Activated T-cell treated with anti-CD3 and anti-CD28 coated beads, Interleukin-2, amount 50 U/mL, for 24 hours (primary cell): ENCODE results near the gene CCL11.

ENCODE experiments used
- DNase-seq: peaks from one replicate; pipeline ENCODE4 v3.0.0-alpha.2; 2020
- H3K27ac Mint-ChIP-seq: 2 replicates; pipeline ENCODE4 v1.8.0; 2020; ENCODE audit warnings: mild to moderate bottlenecking, mixed read lengths
- H3K27me3 Mint-ChIP-seq: 2 replicates; pipeline ENCODE4 v1.8.0; 2020; ENCODE audit warnings: mixed read lengths
- H3K36me3 Mint-ChIP-seq: 2 replicates; pipeline ENCODE4 v1.8.0; 2020; ENCODE audit warnings: low read depth, mixed read lengths
- H3K4me1 Mint-ChIP-seq: 2 replicates; pipeline ENCODE4 v1.8.0; 2020; ENCODE audit warnings: low read depth, mixed read lengths
- H3K4me3 Mint-ChIP-seq: 2 replicates; pipeline ENCODE4 v1.8.0; 2020; ENCODE audit warnings: mild to moderate bottlenecking, moderate library complexity, mixed read lengths
- H3K9me3 Mint-ChIP-seq: 2 replicates; pipeline ENCODE4 v1.8.0; 2020; ENCODE audit warnings: mixed read lengths

Gene CCL11

GRCh38 chr17:34276826-34277225 is 8.7 kb upstream of the CCL11 start:
- H3K4me3 Mint-ChIP-seq = no peak overlapping the region
- peaks cover 77% of the 10 kb centered on the region for H3K27me3 Mint-ChIP-seq
- H3K27ac Mint-ChIP-seq = no peak overlapping the region
- no peaks in the 10 kb centered on the region for H3K36me3 Mint-ChIP-seq
- H3K4me1 Mint-ChIP-seq = no peaks in the 10 kb centered on the region
- H3K9me3 Mint-ChIP-seq = no peaks in the 10 kb centered on the region
- no peak for DNase-seq

- Mint-ChIP-seq H3K4me1 (no peaks in the 10 kb centered on the region), H3K9me3 (no peaks in the 10 kb centered on the region), H3K36me3 (no peaks in the 10 kb centered on the region), H3K27me3 (peaks cover 57% of the 10 kb centered on the region), H3K4me3 (no peak overlapping the region), H3K27ac (no peak overlapping the region)
- no peak for DNase-seq
Measured at GRCh38 chr17:34283571-34283970, 2.0 kb upstream of the CCL11 start.

- H3K27me3 Mint-ChIP-seq = peaks cover 51% of the 10 kb centered on the region
- no peak overlapping the region for H3K4me3 Mint-ChIP-seq
- H3K36me3 Mint-ChIP-seq = no peaks in the 10 kb centered on the region
- no peak for DNase-seq
- H3K4me1 Mint-ChIP-seq = no peaks in the 10 kb centered on the region
- no peak overlapping the region for H3K27ac Mint-ChIP-seq
- H3K9me3 Mint-ChIP-seq = no peaks in the 10 kb centered on the region
Measured at GRCh38 chr17:34287875-34288274, 2.3 kb downstream of the CCL11 start.

GRCh38 chr17:34290586-34290985 is 5.0 kb downstream of the CCL11 start:
- Mint-ChIP-seq H3K4me1 (no peaks in the 10 kb centered on the region), H3K36me3 (no peaks in the 10 kb centered on the region), H3K4me3 (no peak overlapping the region)

GRCh38 chr17:34291721-34292348 is 6.3 kb downstream of the CCL11 start:
- peaks cover 30% of the 10 kb centered on the region for H3K27me3 Mint-ChIP-seq
- H3K4me1 Mint-ChIP-seq = no peaks in the 10 kb centered on the region
- no peak for DNase-seq
- H3K27ac Mint-ChIP-seq = no peak overlapping the region
- H3K36me3 Mint-ChIP-seq = no peaks in the 10 kb centered on the region
- H3K4me3 Mint-ChIP-seq = no peak overlapping the region
- no peaks in the 10 kb centered on the region for H3K9me3 Mint-ChIP-seq

More at GRCh38 chr17:34290586-34290985, 5.0 kb downstream of the CCL11 start:
- no peaks in the 10 kb centered on the region for H3K9me3 Mint-ChIP-seq
- peaks cover 40% of the 10 kb centered on the region for H3K27me3 Mint-ChIP-seq
- DNase-seq = no peak
- H3K27ac Mint-ChIP-seq = no peak overlapping the region

DNA sequence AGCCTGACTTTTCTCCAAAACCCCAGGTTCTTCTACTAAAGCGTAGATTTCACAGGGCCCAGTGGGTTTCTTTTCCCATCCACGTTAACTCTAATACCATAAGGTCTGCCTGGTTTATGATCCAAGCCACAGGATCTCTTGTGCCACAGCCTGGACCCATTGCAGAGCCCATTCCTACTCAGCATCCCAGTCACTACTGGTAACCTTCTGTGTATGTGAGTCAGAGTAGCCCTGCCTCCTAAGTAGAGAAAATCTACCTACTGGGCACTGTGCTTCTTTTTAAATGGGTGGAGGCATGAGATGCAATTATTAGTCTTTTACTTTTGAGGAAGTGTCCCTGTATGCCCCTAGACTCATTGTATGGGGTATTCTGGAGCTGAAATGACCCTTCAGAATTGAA is 13.5 kb downstream of the CCL11 start:
- Mint-ChIP-seq H3K4me3 (no peak overlapping the region), H3K27me3 (peaks cover 42% of the 10 kb centered on the region), H3K9me3 (peaks cover 3% of the 10 kb centered on the region), H3K27ac (no peak overlapping the region), H3K4me1 (no peaks in the 10 kb centered on the region), H3K36me3 (no peaks in the 10 kb centered on the region)
- no peak for DNase-seq

DNA sequence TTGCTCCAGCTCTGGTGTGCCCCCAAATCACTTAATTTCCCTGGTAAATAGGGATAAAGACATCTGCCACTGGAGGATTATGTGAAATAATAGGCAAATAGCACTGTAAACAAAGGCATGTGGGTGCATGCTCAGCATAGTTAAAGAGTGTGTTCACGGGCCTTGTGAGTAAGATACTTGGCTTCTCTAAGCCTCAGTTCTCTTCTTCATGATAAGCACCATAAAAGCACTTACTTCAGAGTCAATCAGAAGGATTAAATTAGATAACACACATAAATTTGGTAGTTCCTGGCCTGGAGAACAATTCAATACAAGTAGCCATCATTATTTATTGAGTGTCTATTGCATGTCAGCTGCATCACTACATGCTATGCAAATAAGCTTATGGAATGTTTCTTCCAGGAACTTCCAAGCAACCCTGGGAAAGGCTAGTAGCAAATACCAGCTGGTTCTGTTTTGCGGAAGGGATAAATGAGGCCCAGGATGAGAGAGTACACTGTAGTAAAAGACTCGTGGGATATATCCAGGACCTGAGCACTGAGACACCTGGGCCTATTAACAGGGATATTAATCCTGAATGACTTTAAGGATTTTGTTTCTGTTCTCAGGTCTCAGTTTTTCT is 14.5 kb downstream of the CCL11 start:
- Mint-ChIP-seq H3K27ac (no peak overlapping the region), H3K27me3 (peaks cover 42% of the 10 kb centered on the region), H3K4me3 (no peak overlapping the region), H3K36me3 (no peaks in the 10 kb centered on the region), H3K9me3 (peaks cover 3% of the 10 kb centered on the region), H3K4me1 (no peaks in the 10 kb centered on the region)
- no peak for DNase-seq

DNA sequence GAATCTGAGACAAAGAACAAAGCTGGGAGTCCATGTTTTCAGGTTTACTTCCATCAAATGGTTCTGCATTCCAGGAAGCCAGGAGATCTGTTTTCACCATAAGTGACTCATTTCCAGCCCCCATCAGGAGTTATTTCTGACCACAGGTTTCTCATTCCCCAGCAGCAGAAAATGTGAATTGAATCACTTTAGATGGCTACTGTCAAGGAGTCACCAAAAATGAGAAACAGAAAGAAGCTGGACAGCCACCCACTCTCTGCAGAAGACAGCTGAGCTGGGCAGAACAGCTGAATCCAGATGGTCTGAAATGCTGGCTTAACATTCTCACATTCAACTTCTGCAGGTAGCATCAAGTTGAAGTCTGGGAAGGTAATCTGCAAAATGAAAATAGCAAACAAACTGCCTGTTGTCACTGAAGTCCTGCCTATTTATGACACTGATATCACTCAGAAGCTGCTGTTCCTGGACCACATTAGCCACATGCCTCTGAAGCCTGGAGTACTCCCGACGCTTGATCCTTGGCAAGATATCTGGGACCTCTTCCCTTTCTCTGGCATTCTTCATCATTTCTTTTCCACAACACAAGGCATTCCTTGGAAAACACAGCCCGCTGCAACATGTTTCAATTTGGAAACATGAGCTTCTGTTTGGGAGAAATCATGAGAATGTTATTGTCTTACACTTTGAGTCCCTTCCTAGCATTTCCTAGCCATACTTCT is 15.3 kb downstream of the CCL11 start:
- DNase-seq = no peak

DNA sequence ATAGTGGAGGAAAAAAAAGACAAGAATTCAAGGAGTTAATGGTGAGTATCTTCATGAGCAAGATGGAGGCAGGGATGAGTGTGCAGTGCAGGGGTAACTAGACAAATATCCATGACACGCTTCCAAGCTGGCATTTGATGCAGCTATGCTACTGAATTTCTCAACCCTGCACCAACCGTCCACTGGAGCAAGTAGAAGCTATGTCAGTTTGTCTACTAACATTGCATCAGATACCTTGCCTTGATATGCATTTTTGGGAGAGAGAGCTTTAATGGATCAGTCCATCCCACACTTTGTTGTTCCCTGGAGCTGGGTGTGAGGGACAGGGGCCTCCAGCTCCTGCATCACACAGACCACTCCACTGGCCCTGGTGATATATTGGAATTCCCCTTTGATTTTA is 16.4 kb downstream of the CCL11 start:
- H3K36me3 Mint-ChIP-seq = no peaks in the 10 kb centered on the region
- no peaks in the 10 kb centered on the region for H3K4me1 Mint-ChIP-seq
- peaks cover 3% of the 10 kb centered on the region for H3K9me3 Mint-ChIP-seq
- no peak for DNase-seq
- H3K27ac Mint-ChIP-seq = no peak overlapping the region
- H3K4me3 Mint-ChIP-seq = no peak overlapping the region
- peaks cover 53% of the 10 kb centered on the region for H3K27me3 Mint-ChIP-seq

More for the DNA sequence above, 15.3 kb downstream of the CCL11 start:
- Mint-ChIP-seq H3K9me3 (peaks cover 3% of the 10 kb centered on the region), H3K4me3 (no peak overlapping the region), H3K4me1 (no peaks in the 10 kb centered on the region), H3K27me3 (peaks cover 45% of the 10 kb centered on the region), H3K27ac (no peak overlapping the region), H3K36me3 (no peaks in the 10 kb centered on the region)

DNA sequence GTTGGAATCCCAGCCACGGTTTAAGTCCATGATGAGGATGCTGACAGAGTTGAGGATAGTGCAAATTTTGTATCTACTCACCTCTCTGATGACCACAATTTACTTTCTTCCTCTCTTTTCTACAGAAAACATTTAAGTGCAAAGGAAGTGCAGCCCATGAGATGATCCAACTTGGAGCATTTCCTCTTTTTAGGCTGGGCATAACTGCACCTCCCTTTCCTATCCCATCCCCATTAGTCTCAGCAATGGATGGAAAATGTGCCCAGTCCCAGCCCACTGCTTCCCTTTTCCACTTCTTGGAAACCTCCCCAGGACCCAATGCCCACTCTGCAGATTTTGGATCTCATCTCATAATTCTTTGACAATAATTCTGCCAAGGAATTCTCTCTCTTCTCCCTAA is 17.1 kb downstream of the CCL11 start:
- H3K27ac Mint-ChIP-seq = no peak overlapping the region
- H3K4me3 Mint-ChIP-seq = no peak overlapping the region
- DNase-seq = no peak
- H3K4me1 Mint-ChIP-seq = peaks cover 2% of the 10 kb centered on the region
- H3K36me3 Mint-ChIP-seq = no peaks in the 10 kb centered on the region
- H3K9me3 Mint-ChIP-seq = peaks cover 3% of the 10 kb centered on the region
- peaks cover 57% of the 10 kb centered on the region for H3K27me3 Mint-ChIP-seq

DNA sequence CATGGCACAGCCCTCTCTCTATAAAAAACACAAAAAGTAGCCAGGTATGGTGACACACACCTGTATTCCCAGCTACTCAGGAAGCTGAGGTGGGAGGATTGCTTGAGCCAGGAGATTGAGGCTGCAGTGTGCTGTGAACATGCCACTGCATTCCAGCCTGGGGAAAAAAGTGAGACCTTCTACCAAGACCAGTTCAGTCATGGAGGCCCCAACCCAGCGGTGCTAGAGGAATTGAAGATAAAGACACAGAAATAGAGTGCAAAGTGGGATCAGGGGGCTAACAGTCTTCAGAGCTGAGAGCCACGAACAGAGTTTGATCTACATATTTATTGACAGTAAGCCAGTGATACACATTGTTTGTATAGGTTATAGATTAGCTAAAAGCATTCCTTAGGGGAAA is 18.1 kb downstream of the CCL11 start:
- no peak for DNase-seq
- peaks cover 2% of the 10 kb centered on the region for H3K4me1 Mint-ChIP-seq
- H3K36me3 Mint-ChIP-seq = no peaks in the 10 kb centered on the region
- H3K27ac Mint-ChIP-seq = no peak overlapping the region
- H3K4me3 Mint-ChIP-seq = no peak overlapping the region
- H3K27me3 Mint-ChIP-seq = peaks cover 58% of the 10 kb centered on the region
- peaks cover under 1% of the 10 kb centered on the region for H3K9me3 Mint-ChIP-seq

DNA sequence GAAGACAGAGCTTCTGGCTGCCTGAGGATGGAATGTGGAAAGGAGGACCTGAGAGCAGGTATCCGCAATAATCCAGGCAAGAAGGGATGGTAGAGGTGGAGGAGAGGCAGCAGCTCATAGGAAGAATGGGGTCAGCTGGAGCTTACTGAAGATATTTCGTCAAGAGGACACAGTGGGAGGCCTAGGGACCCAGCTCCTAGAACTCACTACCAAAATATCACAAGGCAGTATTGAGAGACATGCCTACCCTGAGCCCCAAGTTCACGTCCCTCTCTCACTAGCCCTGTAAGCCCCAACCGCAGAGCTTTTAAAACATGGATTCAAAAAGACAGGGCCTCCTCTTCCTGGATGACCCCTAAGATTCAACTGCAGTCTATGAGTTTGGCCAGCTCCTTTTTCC is 19.5 kb downstream of the CCL11 start:
- no peaks in the 10 kb centered on the region for H3K36me3 Mint-ChIP-seq
- H3K4me1 Mint-ChIP-seq = peaks cover 2% of the 10 kb centered on the region
- no peak for DNase-seq
- no peak overlapping the region for H3K4me3 Mint-ChIP-seq
- peaks cover 44% of the 10 kb centered on the region for H3K27me3 Mint-ChIP-seq
- no peaks in the 10 kb centered on the region for H3K9me3 Mint-ChIP-seq
- no peak overlapping the region for H3K27ac Mint-ChIP-seq

DNA sequence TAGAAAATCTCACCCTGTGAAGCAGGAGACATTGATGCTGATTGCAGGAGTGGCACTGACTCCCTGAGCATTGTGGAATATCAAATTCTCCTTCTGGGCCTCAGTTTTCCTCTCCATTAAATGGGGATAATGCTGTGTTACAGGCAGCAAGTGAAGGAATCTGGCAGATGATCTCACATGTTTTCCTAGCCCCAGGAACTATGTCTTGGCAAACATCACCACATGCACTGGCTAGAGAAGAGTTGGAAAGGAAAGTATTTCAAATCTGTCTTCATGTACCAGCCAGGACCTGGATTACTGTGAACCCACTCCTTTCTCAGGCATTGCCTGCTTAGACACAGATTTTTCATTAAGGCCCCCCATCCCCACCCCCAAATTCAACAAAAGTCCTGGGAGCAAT is 20.1 kb downstream of the CCL11 start:
- H3K9me3 Mint-ChIP-seq = no peaks in the 10 kb centered on the region
- H3K27me3 Mint-ChIP-seq = peaks cover 42% of the 10 kb centered on the region
- H3K36me3 Mint-ChIP-seq = no peaks in the 10 kb centered on the region
- H3K4me1 Mint-ChIP-seq = peaks cover 2% of the 10 kb centered on the region
- H3K27ac Mint-ChIP-seq = no peak overlapping the region
- no peak for DNase-seq
- H3K4me3 Mint-ChIP-seq = no peak overlapping the region

GRCh38 chr17:34306466-34306865 is 20.9 kb downstream of the CCL11 start:
- no peaks in the 10 kb centered on the region for H3K9me3 Mint-ChIP-seq
- no peak overlapping the region for H3K4me3 Mint-ChIP-seq
- H3K27ac Mint-ChIP-seq = no peak overlapping the region
- H3K27me3 Mint-ChIP-seq = peaks cover 41% of the 10 kb centered on the region
- H3K4me1 Mint-ChIP-seq = peaks cover 2% of the 10 kb centered on the region
- no peak for DNase-seq
- no peaks in the 10 kb centered on the region for H3K36me3 Mint-ChIP-seq

GRCh38 chr17:34307110-34307509 is 21.6 kb downstream of the CCL11 start:
- H3K36me3 Mint-ChIP-seq = no peaks in the 10 kb centered on the region
- peaks cover 37% of the 10 kb centered on the region for H3K27me3 Mint-ChIP-seq
- no peak overlapping the region for H3K27ac Mint-ChIP-seq
- DNase-seq = no peak
- H3K9me3 Mint-ChIP-seq = no peaks in the 10 kb centered on the region
- peaks cover 2% of the 10 kb centered on the region for H3K4me1 Mint-ChIP-seq
- H3K4me3 Mint-ChIP-seq = no peak overlapping the region
